Raji (cell line): ENCODE results near the gene PDGFB.

Experiments
- POLR2A ChIP-seq: IDR thresholded peaks from 2 replicates; pipeline ENCODE4 v1.6.1; 2011; ENCODE audit warnings: low read depth, low read length, control low read depth; ENCODE audit not compliant: insufficient read depth

The PDGFB gene

GRCh38 chr22:39174498-39175352 is 70.1 kb downstream of the PDGFB start:
- TF ChIP-seq POLR2A, result no peak

- TF ChIP-seq POLR2A, result no peak
Measured at GRCh38 chr22:39173787-39174497, 70.8 kb downstream of the PDGFB start.
